ENCODE measurements around the gene MAP7D3.
"Not testable (repeated sequence)": the region's sequence is repeated elsewhere in the genome, so short reads cannot be mapped to it uniquely, and the experiment has no call there.

Gene MAP7D3

GRCh38 chrX:136250191-136251040 is 784 bp downstream of the MAP7D3 start:
- peak; percentile 31 for DNase-seq (ENCODE audit: low read depth)

DNA sequence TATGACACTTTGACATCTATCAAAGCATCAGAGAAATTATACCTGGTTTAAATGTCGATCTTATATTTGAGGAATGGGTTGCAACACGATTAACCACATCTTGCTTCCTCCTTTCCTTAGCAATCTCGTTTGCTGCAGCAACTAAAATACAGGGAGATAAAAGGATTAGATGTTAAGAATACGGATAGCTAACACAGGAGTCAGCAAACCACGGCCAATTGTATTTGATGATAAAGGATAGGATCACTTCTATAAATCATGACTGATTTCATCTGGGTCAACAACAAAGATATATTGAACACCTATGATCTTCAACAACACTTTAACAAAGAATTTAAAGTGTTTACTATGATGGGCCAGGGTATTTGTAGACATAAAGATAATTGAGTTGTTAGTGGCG is 5.0 kb downstream of the MAP7D3 start:
- DNase-seq (ENCODE audit: low read depth): no peak

- not testable (repeated sequence) for DNase-seq (ENCODE audit: low read depth)
Measured at GRCh38 chrX:136237849-136238248, 13.4 kb downstream of the MAP7D3 start.

DNA sequence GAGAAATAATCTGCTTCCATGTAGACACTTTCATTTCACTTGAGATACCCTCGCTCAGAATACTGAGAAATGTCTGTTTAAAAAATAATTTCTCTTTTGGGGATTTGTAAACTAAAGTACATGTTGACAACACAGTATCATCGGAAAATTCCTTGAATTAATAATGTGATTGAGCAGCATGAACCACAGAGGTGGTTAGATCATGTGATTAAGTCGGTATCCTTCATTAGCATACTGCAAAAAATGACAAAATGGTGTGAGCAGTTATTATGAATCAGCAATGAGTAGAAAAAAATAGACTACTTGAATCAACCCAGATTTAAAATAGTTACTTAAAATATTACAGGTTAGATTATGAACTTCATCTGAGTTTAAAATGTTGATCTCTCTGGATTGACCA is 14.1 kb downstream of the MAP7D3 start:
- DNase-seq (ENCODE audit: low read depth): no peak

- DNase-seq (ENCODE audit: low read depth): no peak
Measured at GRCh38 chrX:136228839-136229207, 22.4 kb downstream of the MAP7D3 start.

- no peak for DNase-seq (ENCODE audit: low read depth)
Measured at GRCh38 chrX:136227948-136228838, 23.0 kb downstream of the MAP7D3 start.

DNA sequence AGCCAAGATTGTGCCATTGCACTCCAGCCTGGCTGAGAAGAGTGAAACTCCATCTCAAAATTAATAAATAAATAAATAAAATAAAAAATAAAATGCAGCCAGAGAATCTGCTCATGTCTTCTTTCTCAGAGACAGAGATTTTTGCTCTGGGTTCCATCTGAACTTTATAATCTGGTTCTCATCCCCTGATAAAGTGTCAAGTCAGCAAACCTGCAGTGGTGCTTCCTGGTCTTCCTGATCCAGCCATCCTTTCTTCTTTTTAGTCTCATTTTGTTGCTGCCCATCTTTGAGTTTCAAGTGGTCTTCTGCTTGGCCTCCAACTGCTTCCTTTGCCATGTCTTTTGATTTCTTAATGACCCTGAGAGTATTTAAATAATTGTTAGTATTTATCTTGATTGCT is 24.1 kb downstream of the MAP7D3 start:
- DNase-seq (ENCODE audit: low read depth): no peak

DNA sequence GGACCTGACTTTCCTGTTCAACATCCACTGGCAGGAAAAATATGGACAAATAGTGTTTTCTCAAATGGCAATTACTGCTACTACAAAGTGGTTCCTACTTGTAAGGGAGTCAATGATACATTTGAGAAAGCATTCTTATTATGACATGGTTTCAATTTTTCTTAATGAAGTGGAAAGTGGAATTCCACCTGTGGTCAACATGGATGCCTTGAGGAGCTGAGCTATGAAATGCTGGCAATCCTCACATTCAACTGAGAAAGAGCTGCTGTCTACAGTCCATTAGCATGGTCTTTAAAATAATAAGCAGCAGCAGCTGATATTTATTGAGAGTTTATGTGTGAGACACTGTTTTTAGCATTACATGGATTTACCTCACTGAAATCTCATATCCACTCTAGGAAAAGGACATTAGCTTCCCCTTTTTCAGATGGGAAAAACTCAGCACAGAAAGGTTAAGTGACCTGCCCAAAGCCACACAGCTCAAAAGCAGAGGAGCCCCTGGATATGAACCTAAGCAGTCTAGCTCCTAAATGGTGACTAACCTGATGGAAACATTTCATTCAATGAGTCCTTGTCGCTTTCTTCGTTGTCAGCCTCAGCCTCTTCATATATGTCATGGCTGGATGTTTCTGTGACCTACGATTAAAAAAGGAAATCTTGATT is 29.2 kb downstream of the MAP7D3 start:
- no peak for DNase-seq (ENCODE audit: low read depth)

GRCh38 chrX:136220951-136221350 is 30.2 kb downstream of the MAP7D3 start:
- DNase-seq (ENCODE audit: low read depth): no peak

DNA sequence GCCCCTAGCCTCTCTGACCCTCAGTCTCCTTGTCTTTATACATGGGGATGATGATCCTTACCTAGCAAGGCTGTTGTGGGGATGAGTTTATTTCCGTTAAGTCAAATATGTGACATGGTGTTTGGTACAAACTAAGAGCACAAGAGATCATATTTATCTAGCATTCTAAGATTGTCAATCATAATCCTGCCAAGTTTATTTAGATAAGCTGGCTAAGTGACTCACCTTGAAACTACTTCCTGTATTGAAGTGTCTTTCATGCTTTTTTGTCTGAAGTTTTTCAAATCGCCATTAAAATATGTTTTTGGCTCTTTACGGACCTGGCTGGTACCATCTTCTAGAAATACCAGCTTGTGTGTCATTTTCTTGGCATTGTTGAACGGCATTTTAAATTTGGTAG is 30.7 kb downstream of the MAP7D3 start:
- no peak for DNase-seq (ENCODE audit: low read depth)

GRCh38 chrX:136219893-136220292 is 31.3 kb downstream of the MAP7D3 start:
- DNase-seq (ENCODE audit: low read depth): no peak

DNA sequence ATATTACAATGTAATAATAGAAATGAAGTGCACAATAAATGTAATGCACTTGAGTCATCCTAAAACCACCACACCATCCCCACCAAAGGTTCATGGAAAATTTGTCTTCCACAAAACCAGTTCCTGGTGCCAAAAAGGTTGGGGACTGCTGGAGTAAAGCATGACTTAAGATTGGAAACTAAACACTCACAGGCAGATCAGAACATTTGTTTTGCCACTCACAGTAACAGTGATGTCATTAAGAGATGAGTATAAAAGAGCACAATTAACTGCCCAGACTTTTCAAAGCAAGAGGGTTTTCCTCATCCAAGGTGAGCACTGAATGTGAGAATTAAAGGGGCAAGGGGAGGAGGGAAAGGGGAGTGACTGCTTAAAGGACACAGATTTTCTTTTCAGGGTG is 35.6 kb downstream of the MAP7D3 start:
- no peak for DNase-seq (ENCODE audit: low read depth)

DNA sequence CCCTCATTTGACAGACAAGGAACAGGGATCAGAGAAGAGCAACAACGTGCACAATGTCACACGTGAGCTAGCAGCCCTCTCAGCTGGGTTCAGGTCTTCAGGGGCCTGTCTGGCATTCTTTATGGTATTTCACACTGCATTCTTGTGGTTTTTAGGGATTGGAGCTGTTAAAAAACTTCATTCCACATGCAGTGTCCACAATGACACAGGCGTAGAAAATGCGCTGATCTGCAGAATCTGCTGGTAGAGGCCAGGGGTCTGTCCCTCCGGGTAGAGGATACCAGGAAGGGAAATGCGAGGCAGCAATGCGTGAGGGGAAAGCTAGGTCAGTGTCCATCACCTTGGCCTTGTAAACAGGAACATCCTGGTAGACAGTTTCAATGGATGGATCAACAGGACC is 36.6 kb downstream of the MAP7D3 start:
- no peak for DNase-seq (ENCODE audit: low read depth)

GRCh38 chrX:136212557-136213111 is 38.6 kb downstream of the MAP7D3 start:
- no peak for DNase-seq (ENCODE audit: low read depth)

DNA sequence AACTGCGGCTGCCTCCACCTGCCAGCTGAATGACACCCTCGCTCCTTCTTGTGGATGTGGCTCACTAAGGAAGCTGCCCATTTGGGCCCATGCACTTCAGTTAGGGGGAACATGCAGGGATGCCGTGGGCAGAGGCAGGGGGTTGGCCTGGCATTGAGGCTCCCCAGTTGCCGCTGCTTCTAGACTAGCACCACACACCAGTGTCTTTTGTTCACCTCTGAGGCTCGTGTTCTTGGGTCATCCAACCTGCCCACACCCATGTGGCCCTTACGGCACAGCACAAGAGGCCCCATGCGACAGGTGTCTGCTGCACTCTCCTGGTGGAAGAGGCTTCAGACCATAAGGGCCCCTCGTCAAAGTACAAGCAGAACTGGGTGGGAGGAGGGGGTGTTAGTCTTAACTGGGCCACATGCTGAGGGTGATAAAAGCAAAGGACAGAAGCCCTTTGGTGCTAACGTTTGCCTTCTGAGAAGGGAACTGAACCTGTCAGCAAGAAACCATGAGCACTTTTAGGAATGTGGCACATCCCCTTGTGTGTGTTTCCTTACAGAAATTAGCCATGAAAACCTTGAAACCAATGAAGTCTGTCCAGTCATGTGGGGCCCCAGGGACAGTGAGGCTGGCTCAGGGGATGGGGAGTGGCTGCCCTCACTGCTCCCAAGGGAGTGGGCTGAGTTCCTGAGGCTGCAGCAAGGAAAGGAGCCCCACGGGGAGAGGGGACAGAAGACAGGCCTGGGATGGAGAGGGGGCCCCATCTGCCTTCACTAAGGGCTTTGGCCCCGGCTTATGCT is 39.2 kb downstream of the MAP7D3 start:
- DNase-seq (ENCODE audit: low read depth): no peak

- no peak for DNase-seq (ENCODE audit: low read depth)
Measured at GRCh38 chrX:136210806-136211205, 40.4 kb downstream of the MAP7D3 start.

- DNase-seq (ENCODE audit: low read depth): no peak
Measured at GRCh38 chrX:136210243-136210642, 41.0 kb downstream of the MAP7D3 start.

GRCh38 chrX:136209751-136210150 is 41.4 kb downstream of the MAP7D3 start:
- DNase-seq (ENCODE audit: low read depth): no peak

GRCh38 chrX:136209016-136209738 is 42.0 kb downstream of the MAP7D3 start:
- no peak for DNase-seq (ENCODE audit: low read depth)

- no peak for DNase-seq (ENCODE audit: low read depth)
Measured at GRCh38 chrX:136207546-136207945, 43.7 kb downstream of the MAP7D3 start.

DNA sequence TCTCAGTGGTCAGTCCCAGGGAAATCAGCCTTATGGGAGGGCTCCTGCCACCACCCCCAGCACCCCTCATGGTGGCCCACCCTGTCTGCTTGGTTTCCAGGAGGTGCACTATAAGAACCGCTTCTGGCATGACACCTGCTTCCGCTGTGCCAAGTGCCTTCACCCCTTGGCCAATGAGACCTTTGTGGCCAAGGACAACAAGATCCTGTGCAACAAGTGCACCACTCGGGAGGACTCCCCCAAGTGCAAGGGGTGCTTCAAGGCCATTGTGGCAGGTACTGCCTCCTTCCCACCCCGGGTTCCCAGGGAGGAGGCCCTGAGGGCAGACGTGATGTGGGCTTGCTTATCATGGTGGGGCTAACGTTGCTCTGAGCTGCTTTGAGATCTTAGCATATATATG is 44.3 kb downstream of the MAP7D3 start:
- no peak for DNase-seq (ENCODE audit: low read depth)

All from activated T-helper 9 cell treated with anti-CD3 and anti-CD28 coated beads, Interleukin-2, amount 50 U/mL, for 16 hours (primary cell).